ENCODE data around the gene KCNA4.

- TF ChIP-seq CTCF (IDR thresholded peaks at IDR 0.05) (no peak), POLR2AphosphoS5 (IDR thresholded peaks at IDR 0.05) (no peak)
These were observed 1.7 kb upstream of the KCNA4 start for GRCh38 chr11:30018495-30018894.
